B cell (primary cell): ENCODE data around the gene GLRA1. TPM values are rescaled to one million over a fixed set of nuclear protein-coding genes. Genes with fewer than 3 reads are reported as not detected.

Experiments
- ATAC-seq: fragments of 200-7000 bp; cut with Tn5 transposase; one replicate; pipeline ENCODE4 v1.10.0; 2021; ENCODE audit warnings: low read depth, mild to moderate bottlenecking, moderate number of reproducible peaks, moderate library complexity
- CTCF ChIA-PET: fragments of 350-600 bp; sonication (Branson Sonifier 250); formaldehyde crosslinking; loops from one replicate; lab custom pipeline; 2021; ENCODE audit warnings: antibody characterized with exemption, inconsistent platforms; lab: Charles Lee
- POLR2A ChIA-PET: fragments of 350-600 bp; sonication (Branson Sonifier 250); formaldehyde crosslinking; loops from one replicate; lab custom pipeline; 2021; ENCODE audit warnings: antibody characterized with exemption; lab: Charles Lee
- DNase-seq: peaks from one replicate; pipeline ENCODE4 v3.0.0; 2013
- H2AFZ ChIP-seq: 2 replicates; pipeline ENCODE4 v1.6.1; 2012; ENCODE audit warnings: mild to moderate bottlenecking, low read depth, low read length; ENCODE audit not compliant: insufficient read depth, poor library complexity, severe bottlenecking
- H3K27ac ChIP-seq, 2 donors: 1 replicate in 1 of 2; 2 replicates in 1 of 2; pipeline ENCODE4 v1.5.1; 2012 to 2013; ENCODE audit warnings: low read length in 2 of 2, mild to moderate bottlenecking in 2 of 2, moderate library complexity in 1 of 2
- H3K27me3 ChIP-seq, 4 experiments: fragments of 200-600 bp in 1 of 4; sonication (generic) in 1 of 4; replicated peaks in 1 of 4; 1 replicate in 2 of 4; 2 replicates in 2 of 4; pipeline versions ENCODE4 v1.6.1 to v1.7.0; 2013 to 2016; ENCODE audit warnings: low read length in 3 of 4, mild to moderate bottlenecking in 2 of 4, mixed read lengths in 1 of 4, moderate library complexity in 1 of 4; ENCODE audit not compliant: insufficient read depth in 4 of 4, control insufficient read depth in 3 of 4; ENCODE audit errors: control extremely low read depth in 1 of 4
- H3K36me3 ChIP-seq, 2 experiments: replicated peaks in 1 of 2; 1 replicate in 1 of 2; 2 replicates in 1 of 2; pipeline versions ENCODE4 v1.6.1 to v1.7.1; 2013; ENCODE audit warnings: low read length in 1 of 2; ENCODE audit not compliant: insufficient read depth in 2 of 2, control insufficient read depth in 1 of 2; ENCODE audit errors: control extremely low read depth in 1 of 2, extremely low read depth in 1 of 2
- H3K4me1 ChIP-seq, 2 donors: fragments of 200-600 bp in 1 of 2; sonication (generic) in 1 of 2; 1 replicate in 1 of 2; 2 replicates in 1 of 2; pipeline versions ENCODE4 v1.5.1 to v1.6.1; 2013 to 2017; ENCODE audit warnings: low read length in 2 of 2; ENCODE audit not compliant: control insufficient read depth in 2 of 2, insufficient read depth in 2 of 2
- H3K4me2 ChIP-seq: replicated peaks from 2 replicates; pipeline ENCODE3; 2012; ENCODE audit warnings: mild to moderate bottlenecking, low read depth, low read length; ENCODE audit not compliant: poor library complexity, severe bottlenecking
- H3K4me3 ChIP-seq, 5 experiments: fragments of 200-600 bp in 1 of 5; sonication (generic) in 1 of 5; 1 replicate in 3 of 5; 2 replicates in 2 of 5; pipeline versions ENCODE4 v1.5.1 to v1.7.0; 2011 to 2016; ENCODE audit warnings: low read length in 4 of 5, mild to moderate bottlenecking in 4 of 5, low read depth in 2 of 5, control low read depth in 1 of 5, moderate library complexity in 1 of 5; ENCODE audit not compliant: insufficient read depth in 1 of 5; ENCODE audit errors: control extremely low read depth in 1 of 5, extremely low read depth in 1 of 5
- H3K79me2 ChIP-seq: fragments of 200-600 bp; sonication (generic); one replicate; pipeline ENCODE4 v1.6.0; 2016; ENCODE audit warnings: low read length; ENCODE audit not compliant: control insufficient read depth, insufficient read depth
- H3K9ac ChIP-seq: fragments of 200-600 bp; sonication (generic); 2 replicates; pipeline ENCODE4 v1.6.1; 2017; ENCODE audit warnings: mild to moderate bottlenecking, low read length, moderate library complexity
- H3K9me3 ChIP-seq, 3 donors: one replicate each; pipeline versions ENCODE4 v1.6.1 to v1.7.1; 2013; ENCODE audit warnings: low read length in 2 of 3; ENCODE audit not compliant: control insufficient read depth in 2 of 3, insufficient read depth in 1 of 3; ENCODE audit errors: control extremely low read depth in 1 of 3
- H4K20me1 ChIP-seq: 2 replicates; pipeline ENCODE4 v1.6.0; 2012; ENCODE audit warnings: mild to moderate bottlenecking, low read length; ENCODE audit not compliant: insufficient read depth, control insufficient read depth, poor library complexity, severe bottlenecking
- H3K27ac Mint-ChIP-seq: one replicate; pipeline ENCODE4 v1.8.0; 2021; ENCODE audit warnings: mixed read lengths
- H3K27me3 Mint-ChIP-seq: one replicate; pipeline ENCODE4 v1.8.0; 2021; ENCODE audit warnings: mixed read lengths
- H3K4me1 Mint-ChIP-seq: one replicate; pipeline ENCODE4 v1.8.0; 2021; ENCODE audit warnings: mixed read lengths
- H3K4me3 Mint-ChIP-seq: one replicate; pipeline ENCODE4 v1.8.0; 2021; ENCODE audit warnings: mixed read lengths
- H3K9me3 Mint-ChIP-seq: one replicate; pipeline ENCODE4 v1.8.0; 2022; ENCODE audit warnings: mixed read lengths; ENCODE audit not compliant: insufficient read depth
- EZH2 ChIP-seq: IDR thresholded peaks from 2 replicates; pipeline ENCODE4 v1.6.1; 2012; ENCODE audit warnings: borderline replicate concordance, low read depth, mild to moderate bottlenecking, moderate library complexity, low read length; ENCODE audit not compliant: insufficient read depth, poor library complexity, severe bottlenecking
- WGBS: methylation state at CpG from one replicate; pipeline ENCODE4 v1.1.5; 2013; ENCODE audit warnings: missing lambda C conversion rate; ENCODE audit not compliant: insufficient coverage; 5-methylcytosine and 5-hydroxymethylcytosine counted together
- intact Hi-C: fragments of 100-400 bp; cut with micrococcal nuclease; formaldehyde crosslinking; loops from one replicate; pipeline ENCODE4 v1.10.0; 2022
- polyA plus RNA-seq: library from polyadenylated mRNA; depleted of rRNA; stranded (reverse); fragments of >200 nt; gene quantifications from 2 replicates; pipeline ENCODE4 v1.2.3, GENCODE V29; 2012
- total RNA-seq, 2 donors: library from RNA; stranded (reverse); fragments of 120-200 nt in 1 of 2; gene quantifications; 1 replicate in 1 of 2; 2 replicates in 1 of 2; pipeline versions ENCODE4 v1.2.3 to v1.2.4, GENCODE V29; 2013 to 2022
- TF ChIP-seq, protein P1 (sequence below): fragments of 200-600 bp; IDR thresholded peaks from one replicate; pipeline ENCODE4 v1.8.0; 2022; ENCODE audit warnings: antibody characterized with exemption, mild to moderate bottlenecking

The GLRA1 gene
- total and polyA plus RNA-seq, 2 donors (not counting 1 experiment from before 2014, with no cell fraction given) = not detected

GRCh38 chr5:151902215-151902614, 22.4 kb downstream of the GLRA1 start:
- no peak for TF ChIP-seq EZH2
- TF ChIP-seq, protein P1, sequence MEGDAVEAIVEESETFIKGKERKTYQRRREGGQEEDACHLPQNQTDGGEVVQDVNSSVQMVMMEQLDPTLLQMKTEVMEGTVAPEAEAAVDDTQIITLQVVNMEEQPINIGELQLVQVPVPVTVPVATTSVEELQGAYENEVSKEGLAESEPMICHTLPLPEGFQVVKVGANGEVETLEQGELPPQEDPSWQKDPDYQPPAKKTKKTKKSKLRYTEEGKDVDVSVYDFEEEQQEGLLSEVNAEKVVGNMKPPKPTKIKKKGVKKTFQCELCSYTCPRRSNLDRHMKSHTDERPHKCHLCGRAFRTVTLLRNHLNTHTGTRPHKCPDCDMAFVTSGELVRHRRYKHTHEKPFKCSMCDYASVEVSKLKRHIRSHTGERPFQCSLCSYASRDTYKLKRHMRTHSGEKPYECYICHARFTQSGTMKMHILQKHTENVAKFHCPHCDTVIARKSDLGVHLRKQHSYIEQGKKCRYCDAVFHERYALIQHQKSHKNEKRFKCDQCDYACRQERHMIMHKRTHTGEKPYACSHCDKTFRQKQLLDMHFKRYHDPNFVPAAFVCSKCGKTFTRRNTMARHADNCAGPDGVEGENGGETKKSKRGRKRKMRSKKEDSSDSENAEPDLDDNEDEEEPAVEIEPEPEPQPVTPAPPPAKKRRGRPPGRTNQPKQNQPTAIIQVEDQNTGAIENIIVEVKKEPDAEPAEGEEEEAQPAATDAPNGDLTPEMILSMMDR = no peak
- Mint-ChIP-seq H3K27me3 (peaks cover 23% of the 10 kb centered on the region), H3K4me3 (no peak overlapping the region), H3K27ac (no peak overlapping the region), H3K4me1 (no peaks in the 10 kb centered on the region), H3K9me3 (no peaks in the 10 kb centered on the region)
- CTCF ChIA-PET = no interaction called here
- no peaks in the 10 kb centered on the region for H4K20me1 ChIP-seq
- H3K4me1 ChIP-seq = no peaks in the 10 kb centered on the region
- no peak overlapping the region for H3K9ac ChIP-seq
- H3K36me3 ChIP-seq = no peaks in the 10 kb centered on the region
- DNase-seq (no peak), ATAC-seq (no peak)
- no peaks in the 10 kb centered on the region for H3K27me3 ChIP-seq
- POLR2A ChIA-PET = no interaction called here
- 84% methylated on average over 4 of the region's 4 CpGs for WGBS
- no peak overlapping the region for H3K4me2 ChIP-seq
- H3K27ac ChIP-seq = no peak overlapping the region
- no peaks in the 10 kb centered on the region for H3K9me3 ChIP-seq
- H3K79me2 ChIP-seq = no peaks in the 10 kb centered on the region
- no peak overlapping the region for H2AFZ ChIP-seq
- intact Hi-C loops = no loop called here
- no peak overlapping the region for H3K4me3 ChIP-seq

DNA sequence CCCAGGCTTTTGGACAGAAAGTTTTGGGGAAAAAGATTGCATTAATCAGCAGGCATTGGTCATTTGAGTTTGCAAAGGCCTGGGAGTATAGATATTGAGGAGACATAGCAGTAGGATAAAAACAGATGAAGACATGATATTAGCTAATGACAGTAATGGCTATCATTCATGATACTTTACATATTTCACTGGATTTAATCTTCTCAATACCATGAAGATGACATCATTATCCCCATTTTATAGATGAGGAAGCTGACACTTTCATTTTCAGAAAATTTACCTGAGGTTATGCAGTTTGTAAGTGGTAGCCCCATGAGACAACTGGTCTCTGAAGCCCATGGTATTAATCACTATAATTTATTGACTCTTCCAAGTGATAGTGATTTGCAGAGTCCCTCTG, 23.0 kb downstream of the GLRA1 start:
- H2AFZ ChIP-seq = no peak overlapping the region
- no peaks in the 10 kb centered on the region for H3K9me3 ChIP-seq
- H3K4me3 ChIP-seq = no peak overlapping the region
- no peak for DNase-seq
- no peak overlapping the region for H3K27ac ChIP-seq
- H3K27me3 Mint-ChIP-seq = peaks cover 23% of the 10 kb centered on the region
- H3K36me3 ChIP-seq = no peaks in the 10 kb centered on the region
- H3K27ac Mint-ChIP-seq = no peak overlapping the region
- H3K4me1 Mint-ChIP-seq = no peaks in the 10 kb centered on the region
- no peaks in the 10 kb centered on the region for H3K9me3 Mint-ChIP-seq
- no peaks in the 10 kb centered on the region for H3K27me3 ChIP-seq
- intact Hi-C loops = no loop called here
- ChIA-PET POLR2A (no interaction called here), CTCF (no interaction called here)
- H3K79me2 ChIP-seq = no peaks in the 10 kb centered on the region
- H3K4me2 ChIP-seq = no peak overlapping the region
- no peaks in the 10 kb centered on the region for H3K4me1 ChIP-seq
- TF ChIP-seq, protein P1 = no peak
- no peak for TF ChIP-seq EZH2
- no peak overlapping the region for H3K4me3 Mint-ChIP-seq
- no peak for ATAC-seq
- no peaks in the 10 kb centered on the region for H4K20me1 ChIP-seq
- H3K9ac ChIP-seq = no peak overlapping the region
